Measurements from ENCODE around the gene NOC4L. TPM values are rescaled to one million over a fixed set of nuclear protein-coding genes. Genes with fewer than 3 reads are reported as not detected.

Gene NOC4L
- total RNA-seq, 1 experiment from 2014 or later: 15.4 TPM

DNA sequence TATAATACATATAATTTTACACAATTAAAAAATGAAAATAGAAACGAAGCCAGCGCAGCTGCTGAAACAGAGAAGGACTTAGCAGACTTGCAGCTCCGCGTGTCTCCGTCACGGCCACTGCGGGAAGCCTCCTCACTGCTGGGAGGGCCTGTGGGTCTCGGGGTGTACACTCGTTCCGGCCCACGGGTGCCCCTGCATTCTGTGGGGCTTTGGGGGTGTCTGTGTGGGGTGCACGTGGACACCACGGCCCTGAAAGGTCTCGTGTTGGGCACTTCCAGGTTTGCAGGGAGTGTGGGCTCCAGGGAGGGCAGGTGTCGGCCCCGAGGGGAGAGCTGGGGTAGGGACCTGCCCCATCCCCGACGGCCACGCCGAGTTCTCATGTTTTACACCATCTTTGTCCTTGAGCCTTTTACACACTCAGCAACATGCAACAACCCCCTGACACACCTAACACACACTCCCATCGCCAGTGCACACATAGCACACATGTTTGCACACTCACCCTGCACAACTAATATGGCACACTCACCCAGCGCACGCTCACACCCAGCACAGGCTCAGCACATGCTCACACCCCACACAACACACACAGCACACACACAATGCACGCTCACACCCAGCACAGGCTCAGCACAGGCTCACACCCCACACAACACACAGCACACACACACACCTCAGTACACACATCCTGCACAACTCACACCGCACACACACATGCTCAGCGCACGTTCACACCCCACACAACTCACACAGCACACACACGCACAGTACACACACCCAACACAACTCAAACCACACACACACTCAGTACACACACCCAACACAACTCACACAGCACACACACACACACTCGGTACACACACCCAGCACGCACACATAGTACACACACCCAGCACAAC, 36.6 kb downstream of the NOC4L start:
- H3K27ac ChIP-seq: no peak overlapping the region
- no peak for DNase-seq
- H3K4me3 ChIP-seq: no peak overlapping the region
- H3K9me3 ChIP-seq (replicated peaks): no peaks in the 10 kb centered on the region
- H3K4me1 ChIP-seq: no peaks in the 10 kb centered on the region
- peaks cover 3% of the 10 kb centered on the region; the same call in 1 of the 2 replicates for H3K27me3 ChIP-seq
- H3K36me3 ChIP-seq: no peaks in the 10 kb centered on the region

DNA sequence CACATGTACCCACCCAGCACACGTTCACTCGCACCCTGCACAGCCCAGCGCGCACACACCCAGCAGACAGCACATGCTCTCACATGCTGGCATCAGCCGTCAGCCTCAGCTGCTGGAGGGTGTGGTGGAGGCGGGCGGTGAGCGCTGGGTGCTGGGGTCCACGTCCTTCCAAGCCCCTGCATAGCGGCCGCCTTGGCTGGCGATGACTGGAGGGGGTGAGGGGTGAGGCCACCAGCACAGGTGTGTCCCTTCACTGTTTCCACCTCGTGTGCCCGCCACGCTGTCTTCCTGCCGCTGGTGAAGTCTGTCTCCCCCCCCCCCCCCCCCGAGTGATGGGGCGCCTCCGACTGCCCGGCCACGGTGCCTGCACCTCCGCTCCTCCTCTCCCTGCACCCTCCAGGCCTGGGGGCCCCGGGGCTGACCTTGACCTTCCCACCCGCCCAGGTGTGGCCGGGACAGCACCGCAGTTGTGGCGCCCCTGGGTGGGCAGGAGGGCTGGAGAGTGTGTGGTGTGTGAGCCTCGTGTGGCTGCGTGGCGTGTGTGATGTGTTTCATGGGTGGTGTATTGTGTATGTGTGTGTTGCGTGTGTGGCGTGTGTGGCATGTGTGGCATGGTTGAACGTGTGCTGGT, 37.4 kb downstream of the NOC4L start:
- Histone ChIP-seq H3K4me3 (no peak overlapping the region), H3K4me1 (no peaks in the 10 kb centered on the region)

DNA sequence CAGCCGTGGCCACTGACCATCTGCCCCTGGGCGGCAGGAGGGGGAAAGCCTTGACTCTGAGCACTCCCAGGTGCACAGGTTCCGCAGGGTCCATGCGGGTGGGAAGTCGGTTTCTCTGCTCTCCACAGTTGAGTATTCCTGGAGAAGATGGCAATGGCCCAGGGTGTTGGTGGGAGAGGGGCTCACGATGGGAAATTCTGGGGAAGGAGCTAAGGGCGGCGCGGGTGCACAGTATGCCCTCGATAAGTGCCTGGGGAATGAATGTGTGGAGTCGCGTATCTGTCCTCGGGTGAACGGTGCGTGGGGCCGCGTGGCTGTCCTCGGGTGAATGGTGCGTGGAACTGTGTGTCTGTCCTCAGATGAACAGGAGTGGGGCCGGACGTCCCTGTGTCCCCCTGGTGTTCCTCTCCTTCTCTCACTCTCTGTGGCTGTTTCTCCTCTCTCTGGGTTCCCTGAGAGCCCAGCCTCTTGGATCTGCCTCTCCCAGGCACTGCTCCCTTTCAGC, 38.0 kb downstream of the NOC4L start:
- no peaks in the 10 kb centered on the region for H3K36me3 ChIP-seq
- no peak for DNase-seq
- H3K4me3 ChIP-seq: no peak overlapping the region
- no peaks in the 10 kb centered on the region for H3K9me3 ChIP-seq (replicated peaks)
- H3K27me3 ChIP-seq: 0 out of 2 replicates have a peak, but pooled peaks cover 3% of the 10 kb centered on the region
- no peak overlapping the region for H3K27ac ChIP-seq
- no peaks in the 10 kb centered on the region for H3K4me1 ChIP-seq

More for the DNA sequence above, 37.4 kb downstream of the NOC4L start:
- no peaks in the 10 kb centered on the region for H3K36me3 ChIP-seq
- peaks cover 3% of the 10 kb centered on the region; the same call in 1 of the 2 replicates for H3K27me3 ChIP-seq
- H3K27ac ChIP-seq: no peak overlapping the region
- no peaks in the 10 kb centered on the region for H3K9me3 ChIP-seq (replicated peaks)
- DNase-seq: no peak

DNA sequence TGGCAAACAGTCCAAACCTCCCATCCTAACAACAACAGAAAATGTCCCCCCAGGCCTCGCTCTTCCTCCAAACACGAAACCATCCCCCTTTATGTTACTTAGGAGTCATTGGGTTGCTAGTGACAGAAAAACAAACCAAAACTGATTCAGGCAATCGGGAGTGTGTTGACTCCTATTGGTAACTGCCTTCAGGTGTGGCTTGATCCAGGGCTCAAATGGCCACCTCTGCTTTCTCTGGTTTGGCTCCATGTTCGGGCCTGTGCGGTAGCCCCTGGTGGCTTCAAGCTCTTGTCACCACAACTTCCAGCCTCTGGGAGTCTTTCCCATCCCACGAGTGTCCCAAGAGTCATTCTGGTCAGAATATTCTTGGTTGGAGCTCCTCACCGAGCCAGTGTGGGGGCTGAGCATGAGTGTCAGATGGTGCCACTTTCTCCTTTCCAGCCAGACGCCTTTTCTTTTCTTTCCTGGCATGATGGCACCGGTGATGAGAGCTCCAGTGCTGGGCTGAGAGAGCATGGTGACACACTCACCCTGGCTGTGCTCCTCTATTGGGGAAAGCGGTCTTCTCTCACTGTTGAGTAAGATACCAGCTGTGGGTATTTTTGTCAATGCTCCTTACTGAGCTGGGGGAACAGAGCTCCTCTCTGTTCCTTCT, 38.6 kb downstream of the NOC4L start:
- Histone ChIP-seq H3K9me3 (replicated peaks) (no peaks in the 10 kb centered on the region), H3K4me1 (no peaks in the 10 kb centered on the region), H3K36me3 (no peaks in the 10 kb centered on the region), H3K4me3 (no peak overlapping the region), H3K27me3 (0 out of 2 replicates have a peak, but pooled peaks cover 3% of the 10 kb centered on the region), H3K27ac (no peak overlapping the region)
- DNase-seq: no peak

DNA sequence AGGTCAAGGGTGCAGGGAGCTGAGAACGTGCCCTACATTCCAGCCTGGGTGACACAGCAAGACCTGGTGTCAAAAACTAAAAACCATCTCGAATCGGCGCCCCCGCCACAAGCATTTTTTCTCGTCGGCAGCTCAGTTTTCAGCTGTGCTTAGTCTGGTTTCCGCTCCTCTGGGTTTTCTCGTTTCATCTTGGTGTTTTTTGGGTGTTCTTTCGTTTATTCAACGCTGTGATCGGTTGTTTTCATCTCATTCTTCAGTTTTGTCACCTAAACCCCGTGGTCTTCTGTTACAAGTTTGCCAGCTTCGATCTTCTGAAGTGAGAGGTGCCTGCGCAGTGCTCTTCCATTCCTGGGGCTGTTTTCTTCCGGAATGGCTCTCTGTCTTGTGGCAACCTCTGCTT, 41.4 kb downstream of the NOC4L start:
- Histone ChIP-seq H3K4me1 (no peaks in the 10 kb centered on the region), H3K27me3 (no peaks in the 10 kb centered on the region), H3K36me3 (no peaks in the 10 kb centered on the region), H3K9me3 (replicated peaks) (no peaks in the 10 kb centered on the region), H3K27ac (no peak overlapping the region), H3K4me3 (no peak overlapping the region)
- DNase-seq: no peak

DNA sequence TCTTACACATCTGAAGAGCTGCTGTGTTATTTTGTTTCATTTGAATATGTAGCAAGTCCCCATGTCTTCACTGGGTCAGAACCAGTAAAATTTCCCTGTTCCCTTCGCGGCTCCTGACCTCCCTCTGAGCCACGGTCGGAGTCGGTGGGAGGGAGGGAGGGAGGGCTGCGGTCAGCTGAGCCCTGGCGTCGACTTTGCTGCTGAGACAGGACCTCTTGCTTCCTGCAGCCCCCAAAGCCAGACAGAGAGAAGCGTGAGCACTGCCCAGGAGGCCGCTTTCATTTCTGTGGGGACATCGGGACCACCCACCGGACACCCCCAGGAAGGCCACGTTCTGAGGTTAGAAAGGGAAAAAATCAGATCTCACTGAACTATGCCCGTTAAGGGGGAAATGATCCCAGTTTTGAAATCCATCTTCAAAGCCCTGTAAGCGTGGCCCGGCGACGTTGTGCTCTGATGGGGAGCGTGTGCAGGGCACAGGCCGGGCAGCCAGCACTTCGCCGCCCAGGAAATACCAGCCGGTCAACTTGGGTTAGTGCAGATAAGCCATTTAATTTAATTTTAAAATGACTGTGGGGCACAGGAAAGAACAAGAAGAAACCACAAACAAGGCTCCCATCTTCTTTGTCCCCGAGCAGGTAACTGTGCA, 42.1 kb downstream of the NOC4L start:
- H3K27ac ChIP-seq: no peak overlapping the region
- no peak overlapping the region for H3K4me3 ChIP-seq
- no peak for DNase-seq
- H3K27me3 ChIP-seq: no peaks in the 10 kb centered on the region
- H3K4me1 ChIP-seq: no peaks in the 10 kb centered on the region
- H3K9me3 ChIP-seq (replicated peaks): no peaks in the 10 kb centered on the region
- no peaks in the 10 kb centered on the region for H3K36me3 ChIP-seq

DNA sequence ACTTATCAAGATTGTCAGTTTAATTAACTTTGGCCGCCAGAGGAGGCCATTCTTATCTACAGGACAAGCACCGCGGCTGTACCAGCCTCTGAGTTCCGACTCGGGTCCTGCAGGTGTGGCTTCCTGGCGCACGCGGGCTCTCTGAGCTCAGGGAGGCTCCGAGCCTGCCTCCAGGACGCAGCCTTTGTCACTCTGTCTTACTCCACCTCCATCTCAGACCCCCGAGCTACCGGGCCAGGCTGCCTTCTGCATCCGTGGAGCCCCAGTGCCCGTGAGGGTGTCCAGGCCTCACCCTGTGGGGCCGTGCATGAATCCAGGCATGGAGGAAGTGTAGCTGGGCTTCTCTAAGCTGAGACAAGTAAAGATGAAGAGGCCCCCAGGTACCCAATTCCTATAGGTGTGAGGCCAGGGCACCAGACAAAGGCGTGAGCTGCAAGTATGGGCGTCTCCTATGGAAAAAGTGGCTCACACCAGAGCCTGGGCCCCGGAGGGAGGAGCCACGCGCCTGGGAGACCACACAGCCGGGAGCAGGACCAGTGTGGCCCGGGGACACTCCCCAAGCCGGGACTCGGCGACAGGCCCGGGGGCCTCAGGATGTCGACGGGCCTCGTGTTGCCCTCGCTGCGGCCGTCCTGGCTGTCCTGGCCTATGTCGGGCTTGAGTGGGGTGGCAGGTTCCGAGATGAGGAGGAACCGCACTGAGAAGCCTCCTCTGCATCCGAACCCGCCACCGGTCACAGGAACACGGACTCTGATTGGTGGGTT, 42.8 kb downstream of the NOC4L start:
- H3K36me3 ChIP-seq: no peaks in the 10 kb centered on the region
- DNase-seq: no peak
- no peak overlapping the region for H3K4me3 ChIP-seq
- H3K27me3 ChIP-seq: no peaks in the 10 kb centered on the region
- no peaks in the 10 kb centered on the region for H3K4me1 ChIP-seq
- no peak overlapping the region for H3K27ac ChIP-seq
- no peaks in the 10 kb centered on the region for H3K9me3 ChIP-seq (replicated peaks)

DNA sequence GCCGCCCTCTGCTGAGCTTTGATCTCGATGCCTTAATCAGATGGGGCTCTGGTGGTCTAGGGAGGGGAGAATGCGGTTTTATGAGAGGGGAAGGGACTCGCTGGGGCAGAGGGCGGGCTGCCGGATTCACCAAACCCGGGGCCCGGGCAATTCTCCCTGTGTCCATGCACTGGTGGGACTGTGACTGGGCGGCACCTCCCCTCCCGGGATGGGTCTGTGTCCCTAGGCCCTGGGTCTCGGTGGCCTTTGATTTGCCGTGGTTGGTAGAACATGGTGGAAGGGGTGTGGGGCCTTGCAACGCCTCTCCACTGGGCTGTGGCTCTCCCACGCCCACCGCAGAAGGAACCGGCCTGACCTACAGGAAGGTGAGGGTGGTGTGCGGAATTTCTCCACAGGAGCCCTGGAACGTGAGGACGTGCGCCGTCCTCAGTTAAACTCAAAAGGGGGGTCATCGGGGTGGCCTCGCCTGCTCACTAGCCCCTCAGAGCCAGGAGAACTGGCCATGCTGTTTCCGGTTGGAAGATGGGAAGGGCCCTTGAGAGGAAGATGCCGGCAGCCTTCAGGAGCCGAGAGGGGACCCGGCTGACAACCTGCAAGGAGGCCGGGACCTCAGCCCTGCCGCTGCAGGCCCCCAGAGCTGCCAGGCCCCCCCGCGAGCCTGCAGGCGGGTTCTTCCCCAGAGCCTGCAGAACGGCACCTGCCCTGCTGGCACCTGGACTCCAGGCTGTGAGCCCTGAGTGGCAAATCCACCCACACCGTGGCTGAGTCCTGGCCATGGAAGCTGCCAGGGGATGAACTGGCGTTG, 43.6 kb downstream of the NOC4L start:
- Histone ChIP-seq H3K4me3 (no peak overlapping the region), H3K27ac (no peak overlapping the region), H3K36me3 (no peaks in the 10 kb centered on the region), H3K27me3 (no peaks in the 10 kb centered on the region), H3K9me3 (replicated peaks) (no peaks in the 10 kb centered on the region), H3K4me1 (no peaks in the 10 kb centered on the region)
- DNase-seq: no peak

DNA sequence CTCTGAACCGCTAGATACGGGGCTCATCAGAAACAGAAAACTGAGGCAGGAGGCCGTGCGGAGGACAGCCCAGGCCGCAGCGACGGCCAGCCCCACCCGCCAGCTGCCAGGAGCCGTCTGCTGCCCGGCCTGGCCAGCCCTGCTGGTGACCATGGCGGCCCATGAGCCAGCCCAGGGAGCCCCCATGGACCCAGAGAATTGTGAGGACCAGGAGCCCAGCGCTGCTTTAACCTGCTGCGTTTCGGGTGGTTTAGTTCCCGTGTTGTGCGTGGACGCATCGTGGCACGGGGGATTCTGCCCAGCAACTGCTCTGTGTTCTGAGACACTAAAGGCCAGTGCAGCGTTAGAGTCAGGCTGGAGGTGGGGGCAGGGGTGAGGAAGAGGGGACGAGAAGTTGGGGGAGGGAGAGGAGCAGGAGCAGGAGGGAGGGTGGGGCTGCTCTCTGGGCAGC, 44.2 kb downstream of the NOC4L start:
- Histone ChIP-seq H3K9me3 (replicated peaks) (no peaks in the 10 kb centered on the region), H3K27me3 (no peaks in the 10 kb centered on the region), H3K4me3 (no peak overlapping the region), H3K36me3 (no peaks in the 10 kb centered on the region), H3K4me1 (no peaks in the 10 kb centered on the region), H3K27ac (no peak overlapping the region)
- no peak for DNase-seq

DNA sequence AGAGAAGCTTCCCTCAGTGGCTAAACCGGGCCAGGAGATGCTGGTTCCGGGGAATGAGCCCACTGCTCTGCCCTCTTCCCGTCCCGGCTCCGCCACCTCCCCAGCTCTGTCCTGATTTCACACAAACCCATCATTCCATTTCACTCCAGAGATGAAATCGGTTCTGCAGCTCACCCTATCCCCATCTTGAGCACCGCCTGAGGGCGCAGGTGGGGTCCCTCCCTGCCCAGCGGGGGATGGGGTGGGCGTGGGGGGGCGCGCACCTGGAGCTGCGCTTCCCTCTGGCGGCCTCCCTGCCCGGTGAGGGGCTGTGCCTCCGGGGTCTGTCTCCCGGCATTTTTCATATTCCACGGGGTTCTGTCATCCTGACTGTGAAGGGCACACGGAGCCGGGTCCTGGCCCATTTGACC, 44.7 kb downstream of the NOC4L start:
- DNase-seq: no peak
- no peaks in the 10 kb centered on the region for H3K27me3 ChIP-seq
- H3K27ac ChIP-seq: no peak overlapping the region
- H3K4me1 ChIP-seq: no peaks in the 10 kb centered on the region
- H3K4me3 ChIP-seq: peak overlapping the region; percentile 62
- no peaks in the 10 kb centered on the region for H3K9me3 ChIP-seq (replicated peaks)
- H3K36me3 ChIP-seq: no peaks in the 10 kb centered on the region

DNA sequence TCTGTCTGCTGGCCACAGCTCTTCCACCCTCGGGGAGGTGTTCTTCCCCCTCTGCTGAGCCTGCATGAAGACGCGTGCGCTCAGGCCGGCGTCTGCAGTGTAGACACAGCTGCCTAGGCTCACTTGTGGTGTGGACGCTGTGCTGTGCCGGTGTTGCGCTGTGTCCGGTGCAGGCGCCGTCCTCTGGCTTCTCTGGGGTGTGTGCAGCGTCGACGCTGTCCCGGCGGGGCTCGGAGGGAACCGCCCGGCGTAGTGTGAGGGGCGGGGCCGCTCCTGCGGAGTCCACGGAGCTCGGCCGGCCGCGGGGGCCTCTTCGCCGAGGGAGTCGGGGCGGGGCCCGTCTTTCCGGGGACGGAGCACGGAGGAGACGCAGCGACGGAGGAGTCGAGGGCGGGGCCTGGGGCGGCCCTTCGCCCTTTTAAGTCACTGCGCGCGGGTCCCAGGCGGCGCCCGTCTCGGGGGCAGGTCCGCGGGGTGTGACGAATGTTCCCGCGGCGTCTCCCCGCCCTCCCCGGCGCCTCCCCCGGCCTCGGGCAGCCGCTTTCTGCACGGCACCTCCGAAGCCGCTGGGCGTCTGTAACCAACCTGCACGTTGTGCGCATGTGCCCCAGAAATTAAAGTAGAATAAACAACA, 45.2 kb downstream of the NOC4L start:
- Histone ChIP-seq H3K36me3 (no peaks in the 10 kb centered on the region), H3K9me3 (replicated peaks) (no peaks in the 10 kb centered on the region), H3K27me3 (no peaks in the 10 kb centered on the region), H3K27ac (peak overlapping the region; percentile 26), H3K4me3 (peak overlapping the region; percentile 62), H3K4me1 (no peaks in the 10 kb centered on the region)
- DNase-seq: peak; percentile 86 to 87

DNA sequence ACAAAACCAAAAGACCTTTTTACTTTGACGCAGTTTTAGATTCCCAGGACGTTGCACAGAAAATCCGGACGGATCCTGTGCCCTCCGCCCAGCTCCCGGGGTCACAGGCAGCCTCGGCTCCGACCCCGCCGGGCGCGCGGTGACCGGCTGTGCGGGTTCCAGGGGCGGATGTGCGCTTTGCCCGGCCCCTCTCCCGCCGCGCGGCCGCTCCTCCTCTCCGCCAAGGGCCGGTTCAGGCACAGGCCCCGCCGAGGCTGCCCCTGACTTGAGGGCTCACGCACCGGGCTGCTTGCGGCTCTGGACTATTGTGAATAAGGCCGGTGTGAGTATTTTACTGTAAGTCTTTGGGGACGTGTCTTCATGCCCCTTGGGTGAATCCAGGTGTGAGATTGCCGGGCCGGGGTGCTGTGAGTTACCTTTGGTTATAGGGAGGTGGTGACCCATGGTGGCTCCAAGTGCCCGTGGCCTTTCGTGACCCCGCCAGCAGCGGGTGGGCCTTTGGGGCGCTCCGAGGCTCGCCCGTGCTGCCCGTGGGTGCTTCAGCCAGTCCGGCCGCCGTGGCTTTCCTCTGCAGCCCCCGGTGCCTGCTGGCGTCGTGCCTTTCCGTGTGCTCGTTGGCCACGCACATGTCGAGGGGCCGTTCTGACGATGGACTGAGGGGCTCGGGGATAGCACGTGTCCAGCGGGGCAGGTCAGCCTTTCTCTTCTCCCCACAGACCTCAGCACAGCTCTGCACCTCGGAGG, 45.9 kb downstream of the NOC4L start:
- Histone ChIP-seq H3K27ac (peak overlapping the region; percentile 26), H3K9me3 (replicated peaks) (no peaks in the 10 kb centered on the region), H3K4me1 (no peaks in the 10 kb centered on the region), H3K4me3 (peak overlapping the region; percentile 62), H3K36me3 (no peaks in the 10 kb centered on the region), H3K27me3 (no peaks in the 10 kb centered on the region)
- DNase-seq: peak in 1 of 2 experiments; percentile 16
